HK-2 (cell line): ENCODE measurements around the gene ENTHD1.
A peak's percentile ranks its signal among the peaks of the same experiment; 100 is the strongest.

ENCODE experiments used
- DNase-seq: peaks from one replicate; pipeline ENCODE4 v3.0.0-alpha.2; 2018; ENCODE audit not compliant: unreplicated experiment

ENTHD1 gene

DNA sequence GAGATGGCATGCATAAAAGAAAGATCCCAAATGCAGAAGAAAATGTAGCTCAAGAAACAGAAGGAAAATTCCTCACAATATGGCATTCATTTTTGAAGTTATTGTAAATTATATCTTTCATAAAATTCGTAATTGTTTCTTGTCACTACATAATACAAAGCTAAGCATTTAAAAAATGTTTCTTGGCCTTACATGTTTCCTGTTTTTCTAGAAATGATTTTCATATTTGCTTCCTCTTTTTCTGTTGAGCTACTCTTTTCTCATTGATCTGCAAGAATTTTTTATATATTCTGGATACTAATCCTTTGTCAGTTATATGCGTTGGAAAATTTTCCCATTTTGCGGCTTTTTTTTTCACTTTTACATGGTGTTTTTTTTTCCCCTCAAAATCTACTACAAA is 48.0 kb downstream of the ENTHD1 start:
- DNase-seq: no peak

- DNase-seq: no peak
Measured at GRCh38 chr22:39839917-39840510, 53.5 kb downstream of the ENTHD1 start.

GRCh38 chr22:39839204-39839603 is 54.4 kb downstream of the ENTHD1 start:
- no peak for DNase-seq

DNA sequence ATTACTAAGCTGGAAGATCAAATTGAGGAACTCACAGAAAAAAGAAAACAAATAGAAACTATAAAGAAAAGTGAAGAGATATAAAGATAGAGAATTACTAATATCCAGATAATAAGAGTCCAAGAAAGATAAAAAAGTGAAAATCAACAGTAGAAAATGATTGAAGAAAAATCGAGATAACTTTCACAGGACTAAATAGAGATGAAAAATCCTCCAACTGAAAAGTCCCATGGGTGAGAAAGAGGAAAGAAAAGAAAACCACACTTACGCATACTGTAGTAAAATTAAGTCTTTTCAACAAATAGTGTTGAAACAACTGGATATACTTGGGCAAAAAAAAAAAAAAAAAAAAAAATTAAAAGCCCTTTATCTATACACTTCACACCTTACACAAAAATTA is 60.0 kb downstream of the ENTHD1 start:
- DNase-seq: no peak

GRCh38 chr22:39833093-39833492 is 60.5 kb downstream of the ENTHD1 start:
- DNase-seq: no peak

DNA sequence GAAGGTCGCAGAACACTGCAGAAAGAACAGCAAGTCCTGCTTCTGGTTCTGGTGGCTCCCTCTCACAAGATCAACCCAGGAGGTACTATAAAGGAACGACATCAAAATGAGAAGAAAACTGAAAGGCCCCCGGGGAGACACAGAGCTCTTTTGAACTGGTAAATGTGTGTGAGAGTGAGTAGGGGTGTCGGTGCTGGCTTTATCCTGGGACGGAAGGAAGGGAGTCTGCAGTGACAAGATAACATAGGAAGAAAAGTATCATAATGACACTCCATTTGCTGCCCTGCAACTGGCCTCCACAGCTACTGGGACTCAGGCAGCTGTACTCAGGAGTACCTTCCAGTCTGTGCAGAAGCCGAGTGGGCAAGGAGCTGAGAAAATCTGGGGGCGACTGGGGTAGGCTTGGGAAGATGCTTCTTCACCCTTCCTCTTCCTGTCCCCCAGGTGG is 60.9 kb downstream of the ENTHD1 start:
- no peak for DNase-seq

- no peak for DNase-seq
Measured at GRCh38 chr22:39825661-39826102, 67.9 kb downstream of the ENTHD1 start.

DNA sequence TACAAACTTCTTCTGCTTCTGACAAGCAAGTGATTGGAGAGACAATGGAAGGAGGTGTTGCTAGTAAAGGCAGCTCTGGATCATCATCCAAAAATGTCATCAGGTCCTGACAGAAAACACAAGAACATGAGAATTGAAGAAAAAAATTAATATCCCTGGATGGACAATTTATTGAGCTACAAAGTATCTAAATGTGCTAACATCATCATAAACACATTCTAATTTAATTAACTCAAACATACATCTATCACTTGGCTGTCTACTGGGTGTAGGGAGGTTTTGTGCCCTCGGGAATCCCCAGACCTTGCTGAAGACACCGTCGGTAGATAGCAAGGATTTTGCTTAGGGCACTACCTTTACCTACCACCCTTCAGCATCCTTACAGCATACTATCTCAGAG is 72.6 kb downstream of the ENTHD1 start:
- no peak for DNase-seq

- no peak for DNase-seq
Measured at GRCh38 chr22:39820256-39820655, 73.3 kb downstream of the ENTHD1 start.

GRCh38 chr22:39819429-39819828 is 74.1 kb downstream of the ENTHD1 start:
- no peak for DNase-seq

DNA sequence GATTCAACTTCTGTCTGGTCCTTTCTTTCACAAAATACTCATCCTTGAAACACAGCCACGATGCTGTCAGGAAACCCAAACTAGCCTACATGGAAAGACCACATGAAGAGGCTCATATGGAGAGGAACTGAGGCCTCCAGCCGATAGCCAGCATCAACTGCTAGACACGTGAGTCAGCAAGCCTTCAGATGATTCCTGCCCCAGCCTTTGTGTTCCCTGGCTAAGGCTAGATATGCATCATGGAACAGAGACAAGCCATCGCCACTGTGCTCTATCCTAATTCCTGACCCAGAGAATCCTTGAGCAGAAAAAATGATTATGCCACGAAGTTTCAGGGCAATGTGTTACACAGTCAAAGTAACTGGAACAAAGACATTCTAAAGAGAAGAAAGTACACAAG is 75.5 kb downstream of the ENTHD1 start:
- no peak for DNase-seq

DNA sequence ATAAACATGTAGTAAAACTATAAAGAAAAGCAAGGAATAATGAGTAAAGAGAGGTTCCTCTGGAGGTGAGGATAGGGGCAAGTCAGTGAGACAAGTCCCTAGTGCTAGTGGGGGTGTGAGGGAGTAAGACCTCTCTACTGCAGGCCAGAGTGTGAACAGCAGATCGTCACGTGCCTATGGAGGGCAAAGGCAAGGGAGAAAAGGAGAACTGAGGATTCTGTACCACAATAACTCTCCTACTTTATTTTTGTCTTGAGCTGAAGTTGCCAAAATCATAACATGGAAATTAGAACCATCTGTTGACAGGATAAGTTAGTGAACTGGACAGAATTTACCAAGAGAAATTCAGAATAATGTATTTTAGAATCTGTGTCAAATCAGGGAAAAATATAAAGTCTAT is 77.6 kb downstream of the ENTHD1 start:
- DNase-seq: no peak

DNA sequence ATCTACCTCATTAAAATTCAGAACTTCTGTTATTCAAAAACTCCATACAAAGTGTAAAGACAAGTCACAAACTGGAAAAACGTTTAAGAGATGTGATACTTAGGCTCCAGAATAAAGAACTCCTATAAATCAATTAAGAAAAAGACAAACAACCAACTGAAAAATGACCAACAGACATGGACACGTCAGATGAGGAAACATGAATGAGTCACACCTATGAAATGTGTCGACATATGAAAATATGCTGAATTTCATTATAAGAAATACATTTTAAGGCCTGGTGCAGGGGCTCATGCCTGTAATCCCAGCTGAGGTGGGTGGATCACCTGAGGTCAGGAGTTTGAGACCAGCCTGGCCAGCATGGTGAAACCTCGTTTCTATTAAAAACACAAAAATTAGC is 78.7 kb downstream of the ENTHD1 start:
- no peak for DNase-seq

DNA sequence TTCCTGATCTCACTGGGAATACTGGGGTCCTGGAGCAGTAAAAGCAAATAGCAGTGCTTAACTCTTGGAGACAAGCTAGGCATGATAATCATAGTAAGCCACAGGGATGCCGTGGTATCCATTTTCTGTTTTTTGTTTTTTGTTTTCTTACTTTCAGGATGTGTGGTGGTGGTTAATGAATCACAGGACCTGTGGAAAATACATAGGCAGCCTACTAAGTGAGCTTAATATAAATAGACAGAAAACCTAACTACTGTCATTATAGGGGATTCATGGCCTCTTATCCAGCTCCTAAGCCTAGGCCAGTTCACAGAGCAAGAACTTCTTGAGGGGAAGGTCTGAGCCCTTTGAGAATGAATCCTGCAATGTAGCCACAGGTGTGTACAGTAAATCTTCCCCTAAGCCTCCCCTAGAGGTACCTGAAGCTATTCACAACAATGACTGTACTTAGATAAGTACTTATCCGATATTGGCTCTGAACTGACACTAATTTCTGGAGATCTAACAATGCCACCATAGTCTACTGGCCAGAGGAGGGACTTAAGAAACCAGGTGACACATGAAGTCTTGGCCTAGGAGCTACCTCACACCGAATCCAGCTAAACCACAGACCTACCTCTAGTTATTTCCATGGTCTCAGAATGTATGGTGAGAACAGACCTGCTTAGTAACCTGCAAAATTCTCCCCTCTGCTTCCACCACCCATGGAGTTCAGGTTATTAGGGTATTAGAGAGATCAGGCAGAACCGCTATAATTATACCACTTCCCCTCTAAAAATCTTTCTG is 83.6 kb downstream of the ENTHD1 start:
- DNase-seq: no peak

- DNase-seq: peak; percentile 2
Measured at GRCh38 chr22:39808081-39808480, 85.5 kb downstream of the ENTHD1 start.

DNA sequence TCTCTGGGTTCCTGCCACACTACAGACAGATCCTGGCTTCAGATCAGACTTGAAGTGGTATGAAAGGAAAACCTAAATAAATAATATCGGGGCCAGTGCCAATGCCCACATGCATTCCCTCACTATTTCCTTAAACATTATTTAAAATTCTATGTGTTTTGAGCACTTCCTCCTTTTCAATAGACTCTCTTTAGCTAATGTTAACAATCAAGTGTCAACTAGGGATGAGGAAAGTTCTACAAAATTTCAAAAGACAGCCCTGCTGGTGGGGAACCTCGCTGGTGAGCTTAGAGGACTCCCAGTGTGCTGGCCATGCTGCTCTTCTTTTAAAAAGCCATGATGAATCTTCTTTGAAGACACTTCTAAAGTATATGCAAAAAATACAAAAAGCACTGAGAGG is 87.5 kb downstream of the ENTHD1 start:
- DNase-seq: no peak

GRCh38 chr22:39805117-39805516 is 88.4 kb downstream of the ENTHD1 start:
- no peak for DNase-seq

DNA sequence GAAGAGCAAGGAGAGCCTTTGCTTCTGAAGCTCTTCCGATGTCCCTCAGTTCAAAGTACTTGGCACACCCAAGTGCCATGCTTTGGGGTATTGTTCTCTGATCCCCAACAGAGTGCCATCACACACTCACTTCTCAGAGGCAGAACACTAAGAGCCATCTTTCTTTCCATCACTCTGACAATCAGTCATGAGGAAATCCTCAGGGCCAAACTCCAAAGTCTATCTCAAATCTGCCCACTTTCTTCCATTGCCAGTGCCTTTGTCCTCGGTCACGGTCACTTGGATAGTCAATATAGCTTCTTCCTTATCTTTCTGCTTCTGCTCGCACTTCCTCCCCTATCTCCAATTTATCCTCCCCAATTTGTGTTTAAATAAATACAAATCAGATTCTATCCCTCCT is 90.9 kb downstream of the ENTHD1 start:
- DNase-seq: no peak

GRCh38 chr22:39800790-39801520 is 92.6 kb downstream of the ENTHD1 start:
- no peak for DNase-seq

DNA sequence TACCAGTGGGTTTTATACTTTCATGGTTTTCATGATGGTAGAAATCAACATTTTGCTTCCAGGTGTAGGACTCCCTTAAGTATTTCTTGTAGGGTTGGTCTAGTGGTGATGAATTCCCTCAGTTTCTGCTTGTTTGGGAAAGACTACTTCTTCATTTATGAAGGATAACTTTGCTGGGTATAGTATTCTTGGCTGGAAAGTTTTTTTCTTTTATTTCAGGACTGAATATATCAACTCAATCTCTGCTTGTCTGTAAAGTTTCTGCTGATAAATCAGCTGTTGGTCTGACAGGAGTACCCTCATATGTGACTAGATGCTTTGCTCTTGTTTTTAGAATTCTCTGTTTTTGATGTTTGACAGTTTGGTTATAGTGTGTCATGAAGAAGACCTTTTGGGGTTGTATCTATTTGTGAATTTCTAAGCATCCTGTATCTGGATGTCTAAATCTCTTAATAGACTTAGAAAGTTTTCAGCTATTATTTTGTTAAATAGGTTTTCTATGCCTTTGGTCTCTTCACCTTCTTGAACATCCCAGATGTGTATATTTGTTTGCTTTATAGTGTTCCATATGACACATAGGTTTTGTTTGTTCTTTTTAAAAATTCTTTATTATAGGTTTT is 95.9 kb downstream of the ENTHD1 start:
- DNase-seq: no peak

DNA sequence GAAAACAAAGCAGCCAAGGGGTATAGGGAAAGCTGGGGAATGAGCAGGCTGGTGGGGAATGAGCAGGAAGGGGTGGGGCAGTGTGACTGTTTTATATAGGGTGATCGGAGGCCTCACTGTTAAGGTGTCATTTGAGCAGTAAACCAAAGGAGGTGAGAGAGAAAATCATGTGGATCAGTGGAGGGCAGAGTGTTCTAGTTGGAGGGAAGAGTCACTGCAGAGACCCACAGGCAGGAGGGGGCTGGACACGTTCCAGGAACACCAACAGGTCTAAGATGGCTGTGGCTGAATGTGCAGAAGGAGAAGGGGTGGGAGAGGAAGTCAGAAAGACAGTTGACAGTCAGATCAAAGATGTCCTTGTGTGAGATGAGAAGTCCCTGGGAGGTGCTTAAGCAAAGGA is 103.8 kb downstream of the ENTHD1 start:
- no peak for DNase-seq

- no peak for DNase-seq
Measured at GRCh38 chr22:39785232-39785631, 108.3 kb downstream of the ENTHD1 start.
